C1 segment of cervical spinal cord (tissue), 14 donors: ENCODE measurements around the gene TLR10.

Source experiments
- DNase-seq, 14 donors: peaks; one replicate each; lab custom pipeline; 2025; lab: John Stamatoyannopoulos, UW

TLR10 gene

DNA sequence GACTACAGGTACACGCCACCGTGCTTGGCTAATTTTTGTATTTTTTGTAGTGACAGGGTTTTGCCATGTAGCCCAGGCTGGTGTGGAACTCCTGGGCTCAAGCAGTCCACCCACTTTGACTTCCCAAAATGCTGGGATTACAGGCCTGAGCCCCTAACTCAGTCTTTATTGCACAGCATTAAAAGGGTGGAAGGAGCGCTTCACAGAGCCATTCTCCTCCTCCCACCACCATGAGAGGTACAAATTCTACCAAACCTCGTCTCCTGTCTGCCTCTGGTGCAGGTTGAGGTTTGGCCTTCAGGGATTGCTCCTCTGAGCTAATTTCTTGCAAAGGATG, 52.3 kb downstream of the TLR10 start:
- no peak for DNase-seq

DNA sequence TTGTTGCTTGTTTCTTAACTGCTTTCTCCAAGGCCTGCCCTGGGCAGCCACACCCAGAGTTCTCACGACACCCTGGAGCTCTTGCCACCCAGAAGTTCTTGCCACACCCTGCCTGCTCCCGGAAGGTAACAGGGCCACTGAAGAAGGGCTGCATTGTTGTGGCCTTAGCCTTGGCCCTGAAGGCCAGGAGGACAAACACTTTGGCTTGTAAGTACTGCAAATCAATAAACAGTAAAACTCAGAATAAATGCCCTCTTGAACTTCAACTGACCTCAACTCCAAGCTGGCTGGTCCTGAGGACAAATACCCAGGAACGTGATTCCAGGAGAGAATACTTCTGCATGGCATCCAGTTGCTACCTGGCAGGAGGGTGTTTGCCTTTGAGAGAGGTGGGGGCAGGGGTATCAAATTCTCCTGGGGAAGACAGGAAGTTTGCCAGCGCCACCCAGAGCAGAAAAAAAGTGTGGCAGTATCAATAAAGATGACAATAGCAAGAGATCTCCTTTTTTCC, 54.1 kb downstream of the TLR10 start:
- DNase-seq, result no peak

DNA sequence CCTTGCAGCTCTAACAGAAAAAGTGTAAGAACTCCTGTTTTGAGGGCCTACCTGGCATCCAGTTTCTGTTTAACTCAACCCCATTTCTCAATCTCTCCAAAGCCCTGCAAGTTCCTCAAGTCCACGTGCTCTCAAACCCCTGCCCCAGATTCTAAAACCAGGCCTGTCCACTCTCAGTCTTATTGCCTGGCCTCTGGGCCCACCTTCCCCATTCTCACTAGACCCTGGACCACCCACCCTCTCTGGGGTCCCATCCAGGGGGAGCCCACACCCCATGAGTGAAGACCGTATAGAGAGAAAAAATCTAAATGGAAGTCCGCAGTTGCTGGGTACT, 58.3 kb downstream of the TLR10 start:
- no peak for DNase-seq

DNA sequence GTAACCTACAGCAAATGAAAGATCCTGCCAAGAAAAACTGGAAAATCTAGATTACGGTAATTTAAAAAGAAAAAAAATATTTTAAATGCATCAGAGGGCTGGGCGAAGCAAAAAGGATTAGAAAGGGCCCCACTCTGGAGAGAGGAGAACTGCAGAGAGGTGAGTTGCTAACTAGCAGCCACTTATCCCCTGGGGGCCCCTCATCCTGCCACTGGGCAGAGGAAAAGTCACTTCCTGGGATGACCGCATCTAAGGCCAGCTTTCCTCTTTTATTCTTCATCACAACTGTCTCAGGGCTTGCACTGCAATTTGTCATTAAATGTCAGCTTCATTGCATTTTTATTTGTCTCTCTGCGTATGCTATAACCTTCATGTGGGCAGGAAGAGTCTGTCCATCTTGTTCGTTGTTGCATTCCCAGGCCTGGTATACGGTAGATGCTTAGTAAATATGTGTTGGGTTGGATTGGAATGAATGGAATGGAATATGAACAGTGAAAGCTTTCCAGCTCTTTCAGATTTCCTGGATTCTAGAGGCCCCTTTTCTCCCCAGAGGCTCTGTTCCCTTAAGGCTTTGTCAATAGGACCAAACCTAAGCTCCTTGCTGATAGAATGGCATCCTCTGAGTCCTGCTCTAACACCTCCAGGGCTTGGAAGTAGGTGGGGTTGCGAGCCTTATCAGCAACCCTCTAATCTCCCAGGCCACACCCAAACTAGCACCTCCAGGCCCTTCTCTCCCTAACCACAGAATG, 58.9 kb downstream of the TLR10 start:
- no peak for DNase-seq

DNA sequence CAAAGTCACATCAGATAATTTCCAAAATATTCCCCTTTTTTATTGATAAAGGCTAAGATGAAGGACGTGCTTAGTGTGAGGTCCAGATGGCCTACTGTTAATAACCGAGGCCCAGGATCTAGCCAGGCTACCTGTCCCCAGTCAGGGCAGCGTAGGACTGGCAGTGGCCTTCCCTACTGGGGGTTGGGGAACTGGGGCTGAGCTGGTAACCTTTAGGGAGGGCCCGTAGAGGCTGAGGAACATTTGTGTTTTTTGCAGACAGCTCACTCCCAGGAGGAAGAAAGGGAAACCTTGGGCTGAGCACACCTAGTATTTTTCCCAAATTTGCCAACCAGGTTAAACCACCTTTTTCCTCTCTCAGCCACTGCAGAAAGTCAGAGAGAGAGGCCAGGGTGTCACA, 59.7 kb downstream of the TLR10 start:
- no peak for DNase-seq
